ENCODE results near the gene GABRR3.

The GABRR3 gene

GRCh38 chr3:97954228-97954827, 80.8 kb downstream of the GABRR3 start:
- DNase-seq, result no peak

- DNase-seq, result no peak
Observed at GRCh38 chr3:97952872-97953271, 82.2 kb downstream of the GABRR3 start.

- DNase-seq, result peak in 1 of 2 donors; percentile 43
Observed at GRCh38 chr3:97952280-97952679, 82.8 kb downstream of the GABRR3 start.

- no peak for DNase-seq
Observed at GRCh38 chr3:97950360-97950759, 84.8 kb downstream of the GABRR3 start.

GRCh38 chr3:97949743-97950142, 85.4 kb downstream of the GABRR3 start:
- no peak for DNase-seq

- DNase-seq, result no peak
Observed at GRCh38 chr3:97949110-97949485, 86.0 kb downstream of the GABRR3 start.

- DNase-seq, result no peak
Observed at GRCh38 chr3:97948351-97949109, 86.6 kb downstream of the GABRR3 start.

- DNase-seq, result no peak
Observed at GRCh38 chr3:97942801-97943546, 92.1 kb downstream of the GABRR3 start.

- peak in 1 of 2 donors; percentile 38 for DNase-seq
Observed at GRCh38 chr3:97940034-97940433, 95.1 kb downstream of the GABRR3 start.

- DNase-seq, result no peak
Observed at GRCh38 chr3:97939401-97939800, 95.7 kb downstream of the GABRR3 start.

- no peak for DNase-seq
Observed at GRCh38 chr3:97938444-97938843, 96.7 kb downstream of the GABRR3 start.

GRCh38 chr3:97937205-97937604, 97.9 kb downstream of the GABRR3 start:
- no peak for DNase-seq

GRCh38 chr3:97935842-97936241, 99.3 kb downstream of the GABRR3 start:
- DNase-seq, result no peak

Data from CD4-positive, alpha-beta T cell treated with Interleukin-1 beta for 1 hour (primary cell).